Thoracic aorta (tissue), 2 donors: ENCODE measurements around the gene GHRH. TPM values are rescaled to one million over a fixed set of nuclear protein-coding genes. Genes with fewer than 3 reads are reported as not detected.

Experiments
- ATAC-seq: fragments of 150-250 bp; one replicate; pipeline ENCODE4 v1.8.0; 2017; ENCODE audit warnings: low read depth; ENCODE audit not compliant: insufficient number of reproducible peaks, low FRiP score
- DNase-seq: peaks from one replicate; pipeline ENCODE4 v3.0.0-alpha.2; 2020; ENCODE audit warnings: low spot score
- H3K27ac ChIP-seq, 2 donors: fragments of 200-600 bp; sonication (generic); 1 replicate in 1 of 2; 2 replicates in 1 of 2; pipeline ENCODE4 v1.5.1; 2016; ENCODE audit warnings: mild to moderate bottlenecking in 2 of 2, moderate library complexity in 2 of 2
- H3K27me3 ChIP-seq: fragments of 200-600 bp; sonication (generic); replicated peaks from 2 replicates; pipeline ENCODE4 v1.6.0; 2016; ENCODE audit warnings: mild to moderate bottlenecking; ENCODE audit not compliant: insufficient read depth
- H3K36me3 ChIP-seq: fragments of 200-600 bp; sonication (generic); one replicate; pipeline ENCODE4 v1.5.1; 2016
- H3K4me1 ChIP-seq, 2 donors: fragments of 200-600 bp; sonication (generic); 1 replicate in 1 of 2; 2 replicates in 1 of 2; pipeline versions ENCODE4 v1.5.1 to v1.6.0; 2016; ENCODE audit warnings: low read depth in 2 of 2, mild to moderate bottlenecking in 1 of 2; ENCODE audit not compliant: control insufficient read depth in 1 of 2
- H3K4me3 ChIP-seq: fragments of 200-600 bp; sonication (generic); 2 replicates; pipeline ENCODE4 v1.5.1; 2016; ENCODE audit warnings: mild to moderate bottlenecking
- H3K9me3 ChIP-seq: fragments of 200-600 bp; sonication (generic); 2 replicates; pipeline ENCODE4 v1.5.1; 2016
- total RNA-seq, 2 donors: library from RNA; depleted of rRNA; stranded (reverse); fragments of >200 nt; gene quantifications; one replicate each; pipeline versions ENCODE4 v1.1.0 to v1.2.3, GENCODE V29; 2016
- TF ChIP-seq, protein P1 (sequence below): fragments of 200-600 bp; sonication (generic); IDR thresholded peaks from one replicate; pipeline ENCODE4 v1.5.1; 2019; ENCODE audit warnings: antibody characterized with exemption

The GHRH gene
- total RNA-seq, 2 donors from 2014 or later, result not detected

DNA sequence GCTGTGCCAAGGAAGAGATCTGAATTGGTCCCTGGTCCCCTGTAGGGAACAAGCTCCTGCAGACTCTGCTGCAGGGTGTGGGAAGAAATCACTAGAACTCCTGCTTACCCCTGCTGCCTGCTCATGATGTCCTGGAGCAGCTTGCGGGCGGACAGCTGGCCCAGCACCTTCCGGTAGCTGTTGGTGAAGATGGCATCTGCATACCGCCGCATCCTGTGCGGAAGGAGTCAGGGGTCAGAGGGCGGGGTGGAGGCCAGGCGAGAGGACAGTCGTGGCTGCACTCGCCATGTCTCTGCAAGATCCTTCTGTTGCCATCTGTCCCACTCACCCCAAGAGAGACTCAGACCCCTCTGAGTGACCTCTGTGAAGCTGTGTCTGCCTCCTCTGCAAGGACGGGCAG is 5.3 kb downstream of the GHRH start:
- H3K9me3 ChIP-seq, result no peaks in the 10 kb centered on the region
- no peak for ATAC-seq
- H3K27me3 ChIP-seq, result no peaks in the 10 kb centered on the region
- DNase-seq, result no peak
- TF ChIP-seq, protein P1, sequence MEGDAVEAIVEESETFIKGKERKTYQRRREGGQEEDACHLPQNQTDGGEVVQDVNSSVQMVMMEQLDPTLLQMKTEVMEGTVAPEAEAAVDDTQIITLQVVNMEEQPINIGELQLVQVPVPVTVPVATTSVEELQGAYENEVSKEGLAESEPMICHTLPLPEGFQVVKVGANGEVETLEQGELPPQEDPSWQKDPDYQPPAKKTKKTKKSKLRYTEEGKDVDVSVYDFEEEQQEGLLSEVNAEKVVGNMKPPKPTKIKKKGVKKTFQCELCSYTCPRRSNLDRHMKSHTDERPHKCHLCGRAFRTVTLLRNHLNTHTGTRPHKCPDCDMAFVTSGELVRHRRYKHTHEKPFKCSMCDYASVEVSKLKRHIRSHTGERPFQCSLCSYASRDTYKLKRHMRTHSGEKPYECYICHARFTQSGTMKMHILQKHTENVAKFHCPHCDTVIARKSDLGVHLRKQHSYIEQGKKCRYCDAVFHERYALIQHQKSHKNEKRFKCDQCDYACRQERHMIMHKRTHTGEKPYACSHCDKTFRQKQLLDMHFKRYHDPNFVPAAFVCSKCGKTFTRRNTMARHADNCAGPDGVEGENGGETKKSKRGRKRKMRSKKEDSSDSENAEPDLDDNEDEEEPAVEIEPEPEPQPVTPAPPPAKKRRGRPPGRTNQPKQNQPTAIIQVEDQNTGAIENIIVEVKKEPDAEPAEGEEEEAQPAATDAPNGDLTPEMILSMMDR, result no peak
- no peak overlapping the region for H3K27ac ChIP-seq
- no peaks in the 10 kb centered on the region for H3K4me1 ChIP-seq
- no peaks in the 10 kb centered on the region for H3K36me3 ChIP-seq
- H3K4me3 ChIP-seq, result no peak overlapping the region

DNA sequence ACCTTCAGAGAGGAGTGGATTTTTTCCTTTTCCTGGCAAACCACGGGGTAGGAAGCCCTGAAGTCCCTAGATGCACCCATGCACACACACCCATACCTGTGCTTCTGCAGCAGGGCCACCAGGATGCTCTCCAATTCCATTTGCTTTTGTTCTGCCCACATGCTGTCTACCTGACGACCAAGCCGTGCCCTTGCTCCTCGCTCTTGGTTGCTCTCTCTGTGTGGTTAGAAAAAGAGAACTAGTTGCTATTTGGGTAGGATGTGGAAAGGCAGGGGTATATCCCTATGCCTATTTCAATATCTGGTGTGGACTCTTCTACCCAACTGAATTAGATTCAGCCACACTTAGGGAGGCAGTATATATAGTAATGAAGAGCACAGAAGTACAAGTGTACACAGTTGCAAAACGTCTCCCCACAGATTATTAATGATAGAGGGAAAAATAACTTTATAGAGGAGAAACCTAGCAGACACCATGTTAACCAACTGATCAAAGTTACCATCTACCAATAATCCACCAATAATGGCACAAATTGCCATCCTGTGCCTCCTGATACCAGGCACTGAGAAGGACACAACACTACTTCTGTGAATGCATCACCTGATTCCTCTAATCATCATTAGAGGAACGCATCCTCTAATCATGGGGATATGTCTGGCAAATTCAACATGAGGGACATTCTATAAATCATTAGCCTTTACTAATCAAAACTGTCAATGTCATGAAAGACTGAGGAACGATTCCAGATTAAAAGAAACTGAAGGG is 7.3 kb downstream of the GHRH start:
- Histone ChIP-seq H3K4me3 (no peak overlapping the region), H3K36me3 (no peaks in the 10 kb centered on the region), H3K27ac (no peak overlapping the region), H3K27me3 (no peaks in the 10 kb centered on the region), H3K9me3 (no peaks in the 10 kb centered on the region), H3K4me1 (no peaks in the 10 kb centered on the region)
- TF ChIP-seq, protein P1, result no peak
- DNase-seq, result no peak
- no peak for ATAC-seq

DNA sequence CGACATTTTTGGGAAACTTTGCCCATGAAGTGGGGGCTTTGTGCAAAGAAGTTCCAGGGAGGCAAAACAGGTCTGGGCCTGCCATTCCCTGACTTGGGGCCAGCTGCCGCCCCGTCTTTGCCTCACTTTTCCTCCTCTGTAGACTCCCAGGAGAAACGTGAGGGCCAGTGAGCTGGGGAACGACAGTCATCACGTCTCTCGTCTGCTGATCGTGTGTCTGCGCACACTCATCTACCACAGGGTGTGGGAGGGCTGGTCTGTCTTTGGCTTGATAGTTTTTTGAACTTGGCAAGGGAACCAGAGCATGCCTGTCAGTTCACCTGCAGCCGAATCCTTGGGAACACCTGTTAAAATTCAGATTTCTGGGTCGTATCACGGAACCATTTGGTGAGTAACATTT is 8.5 kb downstream of the GHRH start:
- no peak overlapping the region for H3K4me3 ChIP-seq
- no peaks in the 10 kb centered on the region for H3K4me1 ChIP-seq
- DNase-seq (no peak), ATAC-seq (no peak)
- TF ChIP-seq, protein P1, result no peak
- H3K27ac ChIP-seq, result no peak overlapping the region
- H3K9me3 ChIP-seq, result no peaks in the 10 kb centered on the region
- no peaks in the 10 kb centered on the region for H3K27me3 ChIP-seq
- H3K36me3 ChIP-seq, result no peaks in the 10 kb centered on the region

DNA sequence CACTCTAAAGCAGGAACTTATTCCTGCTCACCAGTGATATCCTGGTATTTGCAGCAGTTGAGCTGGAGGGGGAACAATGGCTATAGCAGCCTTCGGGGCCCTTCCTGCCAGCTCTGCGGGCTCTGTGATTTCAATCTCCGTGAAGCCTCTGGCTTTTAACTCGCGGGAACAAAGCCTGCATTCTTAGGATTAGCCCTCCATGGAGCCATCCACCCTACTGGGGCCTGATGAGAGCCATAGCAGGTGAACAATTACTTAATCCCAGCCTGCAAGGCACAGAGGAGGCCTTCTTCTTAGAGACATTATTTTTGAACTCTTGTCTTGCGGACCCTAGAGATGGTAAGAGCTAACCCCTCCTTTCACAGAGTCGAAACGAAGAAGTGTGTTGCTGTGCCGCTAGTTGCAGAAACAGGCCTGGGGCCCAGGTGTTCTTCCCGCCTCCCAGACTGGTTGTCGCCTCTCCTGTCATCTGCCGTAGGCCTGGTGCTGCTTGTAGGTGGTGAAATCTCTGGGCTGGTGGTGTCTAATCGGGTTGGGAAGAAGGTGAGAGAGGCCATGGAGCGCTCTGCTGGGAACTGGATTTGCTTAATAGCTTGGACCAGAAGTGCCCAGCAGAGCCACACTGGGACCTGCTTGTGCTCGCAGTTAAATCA is 9.7 kb downstream of the GHRH start:
- TF ChIP-seq, protein P1, result no peak

DNA sequence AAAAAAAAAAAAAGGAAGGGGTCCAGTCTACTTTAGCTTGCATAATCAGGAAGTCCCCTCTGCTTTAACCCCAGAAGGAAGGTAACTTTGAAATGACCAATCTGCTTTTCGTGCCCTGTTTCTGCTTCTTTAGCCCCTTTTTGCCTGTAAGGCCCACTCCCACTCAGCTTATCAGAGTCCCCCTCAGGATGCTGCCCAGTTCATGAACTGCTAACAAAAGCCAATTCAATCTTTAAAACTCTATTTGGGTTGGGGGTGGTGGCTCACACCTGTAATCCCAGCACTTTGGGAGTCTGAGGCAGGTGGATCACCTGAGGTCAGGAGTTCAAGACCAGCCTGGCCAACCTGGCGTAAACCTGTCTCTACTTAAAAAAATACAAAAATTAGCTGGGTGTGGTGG is 12.3 kb downstream of the GHRH start:
- Histone ChIP-seq H3K4me3 (no peak overlapping the region), H3K27ac (no peak overlapping the region)
- no peak for ATAC-seq

More for the DNA sequence above, 9.7 kb downstream of the GHRH start:
- no peak for ATAC-seq
- no peaks in the 10 kb centered on the region for H3K4me1 ChIP-seq
- no peaks in the 10 kb centered on the region for H3K27me3 ChIP-seq
- H3K27ac ChIP-seq, result no peak overlapping the region
- no peaks in the 10 kb centered on the region for H3K36me3 ChIP-seq
- no peak for DNase-seq
- no peak overlapping the region for H3K4me3 ChIP-seq
- no peaks in the 10 kb centered on the region for H3K9me3 ChIP-seq

More for the DNA sequence above, 12.3 kb downstream of the GHRH start:
- H3K9me3 ChIP-seq, result no peaks in the 10 kb centered on the region
- no peaks in the 10 kb centered on the region for H3K4me1 ChIP-seq
- TF ChIP-seq, protein P1, result no peak
- H3K36me3 ChIP-seq, result no peaks in the 10 kb centered on the region
- no peak for DNase-seq
- H3K27me3 ChIP-seq, result no peaks in the 10 kb centered on the region
